Psoas muscle (tissue), 8 donors: Measurements from ENCODE around the gene RTL10. TPM values are rescaled to one million over a fixed set of nuclear protein-coding genes. Genes with fewer than 3 reads are reported as not detected.

ENCODE experiments used
- ATAC-seq, 4 donors: fragments of 200-7000 bp; cut with Tn5 transposase; one replicate each; pipeline ENCODE4 v1.9.1; 2020; ENCODE audit warnings: moderate library complexity in 3 of 4, mild to moderate bottlenecking in 2 of 4
- DNase-seq, 2 donors: peaks; one replicate each; pipeline ENCODE4 v3.0.0-alpha.2; 2020
- H3K27ac ChIP-seq: fragments of 200-600 bp; one replicate; pipeline ENCODE4 v1.8.0; 2022
- H3K27me3 ChIP-seq, 3 donors: fragments of 200-600 bp in 1 of 3; one replicate each; pipeline versions ENCODE4 v1.6.1 to v1.8.0; 2013 to 2022; ENCODE audit warnings: low read length in 2 of 3, mild to moderate bottlenecking in 2 of 3, moderate library complexity in 1 of 3; ENCODE audit not compliant: insufficient read depth in 3 of 3
- H3K36me3 ChIP-seq, 2 donors: fragments of 200-600 bp in 1 of 2; one replicate each; pipeline versions ENCODE4 v1.6.1 to v1.8.0; 2013 to 2022; ENCODE audit warnings: low read depth in 1 of 2, mild to moderate bottlenecking in 1 of 2, moderate library complexity in 1 of 2; ENCODE audit not compliant: insufficient read depth in 1 of 2
- H3K4me1 ChIP-seq: fragments of 200-600 bp; one replicate; pipeline ENCODE4 v1.8.0; 2022
- H3K4me3 ChIP-seq: fragments of 200-600 bp; one replicate; pipeline ENCODE4 v1.8.0; 2022; ENCODE audit warnings: mild to moderate bottlenecking
- H3K9me3 ChIP-seq: fragments of 200-600 bp; one replicate; pipeline ENCODE4 v1.8.0; 2022
- WGBS, 3 donors: extraction: QIAGEN DNeasy Blood & Tissue Kit; methylation state at CpG; one replicate each; pipeline versions ENCODE4 v1.1.6 to v1.1.7; 2013; 5-methylcytosine and 5-hydroxymethylcytosine counted together
- intact Hi-C, 2 donors: fragments of 100-400 bp; cut with DNase I; formaldehyde crosslinking; loops; one replicate each; pipeline versions ENCODE4 v1.11.0 to v1.14.2; 2022
- polyA plus RNA-seq, 3 donors: library from polyadenylated mRNA; stranded (reverse); fragments of 200-250 nt; gene quantifications; one replicate each; pipeline ENCODE4 v1.2.3, GENCODE V29; 2013
- total RNA-seq, 4 donors: library from RNA; stranded (reverse); fragmentation: NEBNext Ultra II Directional in 2 of 4; extraction: Animal tissue kit (Norgen Biotek cat#: 25700) in 2 of 4; gene quantifications; one replicate each; pipeline versions ENCODE4 v1.2.1 to v1.2.4, GENCODE V29; 2021 to 2023
- TF ChIP-seq, protein P1 (sequence below): fragments of 200-600 bp; IDR thresholded peaks from one replicate; pipeline ENCODE4 v1.8.0; 2022; ENCODE audit warnings: antibody characterized with exemption
- donor health status: healthy with polysubstance abuse.
- donor health status: DM: no; HTN: no; CAD: no; lungs with moderate emphysema.
- donor health status: Bipolar disorder and iron deficiency.
- donor health status: healthy.
- donor health status: DM: yes; HTN: yes; CAD: no.
- donor health status: DM: no; HTN: no; CAD: no.
- donor health status: DM: no; HTN: no; CAD: no.
- donor health status: DM: yes; HTN: yes; CAD: no.

RTL10 gene
- total and polyA plus RNA-seq, 7 donors: 5.3 to 9.7 (median 7.9) TPM

DNA sequence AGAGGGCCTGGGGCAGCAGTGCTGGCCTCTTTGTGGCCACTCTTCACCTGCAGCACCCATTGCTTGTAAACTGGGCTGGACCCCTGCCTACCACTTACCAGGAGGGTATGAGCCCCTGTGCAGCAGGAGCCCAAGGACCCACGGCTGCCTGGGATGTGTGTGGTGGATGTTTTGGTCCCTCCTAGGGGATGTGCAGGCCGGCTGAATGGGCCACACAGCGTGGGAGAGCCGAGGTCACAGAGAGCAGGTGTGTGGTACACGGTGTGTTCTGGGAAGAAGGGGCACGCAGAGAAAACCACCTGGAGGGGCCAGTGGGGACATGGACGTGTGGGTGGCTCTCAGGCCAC, 19.3 kb upstream of the RTL10 start:
- TF ChIP-seq, protein P1, sequence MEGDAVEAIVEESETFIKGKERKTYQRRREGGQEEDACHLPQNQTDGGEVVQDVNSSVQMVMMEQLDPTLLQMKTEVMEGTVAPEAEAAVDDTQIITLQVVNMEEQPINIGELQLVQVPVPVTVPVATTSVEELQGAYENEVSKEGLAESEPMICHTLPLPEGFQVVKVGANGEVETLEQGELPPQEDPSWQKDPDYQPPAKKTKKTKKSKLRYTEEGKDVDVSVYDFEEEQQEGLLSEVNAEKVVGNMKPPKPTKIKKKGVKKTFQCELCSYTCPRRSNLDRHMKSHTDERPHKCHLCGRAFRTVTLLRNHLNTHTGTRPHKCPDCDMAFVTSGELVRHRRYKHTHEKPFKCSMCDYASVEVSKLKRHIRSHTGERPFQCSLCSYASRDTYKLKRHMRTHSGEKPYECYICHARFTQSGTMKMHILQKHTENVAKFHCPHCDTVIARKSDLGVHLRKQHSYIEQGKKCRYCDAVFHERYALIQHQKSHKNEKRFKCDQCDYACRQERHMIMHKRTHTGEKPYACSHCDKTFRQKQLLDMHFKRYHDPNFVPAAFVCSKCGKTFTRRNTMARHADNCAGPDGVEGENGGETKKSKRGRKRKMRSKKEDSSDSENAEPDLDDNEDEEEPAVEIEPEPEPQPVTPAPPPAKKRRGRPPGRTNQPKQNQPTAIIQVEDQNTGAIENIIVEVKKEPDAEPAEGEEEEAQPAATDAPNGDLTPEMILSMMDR: no peak
- Histone ChIP-seq H3K9me3 (no peaks in the 10 kb centered on the region), H3K36me3 (peaks cover 0 to 34% of the 10 kb centered on the region in 2 donors), H3K4me3 (no peak overlapping the region), H3K27ac (no peak overlapping the region), H3K4me1 (no peaks in the 10 kb centered on the region), H3K27me3 (no peaks in the 10 kb centered on the region)
- intact Hi-C loops: no loop called here
- WGBS, 3 donors: 76 to 84% (median 78%) methylated on average over 7 of the region's 7 CpGs
- ATAC-seq (no peak), DNase-seq (no peak)

- TF ChIP-seq, protein P1: no peak
- DNase-seq: no peak
- Histone ChIP-seq H3K27ac (no peak overlapping the region), H3K9me3 (no peaks in the 10 kb centered on the region), H3K27me3 (no peaks in the 10 kb centered on the region), H3K4me3 (no peak overlapping the region), H3K4me1 (no peaks in the 10 kb centered on the region), H3K36me3 (peaks cover 0 to 30% of the 10 kb centered on the region in 2 donors)
- no peak for ATAC-seq
- intact Hi-C loops: no loop called here
- 82 to 88% (median 83%) methylated on average over 26 to 27 of the region's 27 CpGs for WGBS, 3 donors
Measured at GRCh38 chr22:19873138-19873959, 18.7 kb upstream of the RTL10 start.

GRCh38 chr22:19872779-19873137, 18.1 kb upstream of the RTL10 start:
- TF ChIP-seq, protein P1: no peak
- H3K4me3 ChIP-seq: no peak overlapping the region
- 45 to 53% (median 47%) methylated on average over 4 to 7 of the region's 7 CpGs for WGBS, 3 donors
- intact Hi-C loops: no loop called here
- DNase-seq: peak; percentile 10 to 50
- H3K4me1 ChIP-seq: no peaks in the 10 kb centered on the region
- no peak overlapping the region for H3K27ac ChIP-seq
- no peaks in the 10 kb centered on the region for H3K9me3 ChIP-seq
- peak in 1 of 4 donors; percentile 3 for ATAC-seq
- peaks cover 0 to 24% of the 10 kb centered on the region in 2 donors for H3K36me3 ChIP-seq
- H3K27me3 ChIP-seq: no peaks in the 10 kb centered on the region

- Histone ChIP-seq H3K4me1 (no peaks in the 10 kb centered on the region), H3K4me3 (no peak overlapping the region), H3K9me3 (no peaks in the 10 kb centered on the region), H3K27ac (no peak overlapping the region), H3K36me3 (peaks cover 0 to 20% of the 10 kb centered on the region in 2 donors), H3K27me3 (no peaks in the 10 kb centered on the region)
- DNase-seq (no peak), ATAC-seq (no peak)
- 89 to 94% (median 91%) methylated on average over 14 to 16 of the region's 16 CpGs for whole genome bisulfite sequencing, 3 donors
- intact Hi-C loops: no loop called here
- TF ChIP-seq, protein P1: no peak
Measured at GRCh38 chr22:19871845-19872778, 17.4 kb upstream of the RTL10 start.
